Skeletal muscle tissue (tissue), 4 donors: Measurements from ENCODE around the gene EIF3F. TPM values are rescaled to one million over a fixed set of nuclear protein-coding genes. Genes with fewer than 3 reads are reported as not detected.
"Not testable (repeated sequence)": the region's sequence is repeated elsewhere in the genome, so short reads cannot be mapped to it uniquely, and the experiment has no call there.

ENCODE experiments used
- H3K27ac ChIP-seq: one replicate; pipeline ENCODE4 v1.7.0; 2013; ENCODE audit warnings: mild to moderate bottlenecking, low read depth, low read length, inconsistent platforms
- H3K27me3 ChIP-seq, 3 donors: one replicate each; pipeline ENCODE4 v1.7.0; 2013; ENCODE audit warnings: low read length in 3 of 3; ENCODE audit not compliant: control insufficient read depth in 3 of 3, insufficient read depth in 3 of 3
- H3K36me3 ChIP-seq, 3 donors: one replicate each; pipeline ENCODE4 v1.7.0; 2013; ENCODE audit warnings: low read length in 3 of 3; ENCODE audit not compliant: control insufficient read depth in 3 of 3, insufficient read depth in 3 of 3
- H3K4me1 ChIP-seq, 3 donors: one replicate each; pipeline ENCODE4 v1.7.0; 2013; ENCODE audit warnings: low read length in 3 of 3, mild to moderate bottlenecking in 3 of 3; ENCODE audit not compliant: control insufficient read depth in 3 of 3, insufficient read depth in 3 of 3
- H3K4me3 ChIP-seq, 3 donors: one replicate each; pipeline ENCODE4 v1.7.0; 2013; ENCODE audit warnings: low read length in 3 of 3
- H3K9ac ChIP-seq, 3 donors: one replicate each; pipeline ENCODE4 v1.7.0; 2013; ENCODE audit warnings: low read length in 3 of 3, mild to moderate bottlenecking in 3 of 3, moderate library complexity in 2 of 3, low read depth in 1 of 3
- H3K9me3 ChIP-seq, 3 donors: one replicate each; pipeline ENCODE4 v1.7.0; 2013; ENCODE audit warnings: low read length in 3 of 3; ENCODE audit not compliant: control insufficient read depth in 3 of 3
- total RNA-seq: library from RNA; depleted of rRNA; stranded (reverse); fragments of >200 nt; gene quantifications from one replicate; pipeline ENCODE4 v1.2.3, GENCODE V29; 2014
- donor health status: Osteomylitis.

EIF3F gene
- total RNA-seq, 1 donor from 2014 or later, result 283 TPM

DNA sequence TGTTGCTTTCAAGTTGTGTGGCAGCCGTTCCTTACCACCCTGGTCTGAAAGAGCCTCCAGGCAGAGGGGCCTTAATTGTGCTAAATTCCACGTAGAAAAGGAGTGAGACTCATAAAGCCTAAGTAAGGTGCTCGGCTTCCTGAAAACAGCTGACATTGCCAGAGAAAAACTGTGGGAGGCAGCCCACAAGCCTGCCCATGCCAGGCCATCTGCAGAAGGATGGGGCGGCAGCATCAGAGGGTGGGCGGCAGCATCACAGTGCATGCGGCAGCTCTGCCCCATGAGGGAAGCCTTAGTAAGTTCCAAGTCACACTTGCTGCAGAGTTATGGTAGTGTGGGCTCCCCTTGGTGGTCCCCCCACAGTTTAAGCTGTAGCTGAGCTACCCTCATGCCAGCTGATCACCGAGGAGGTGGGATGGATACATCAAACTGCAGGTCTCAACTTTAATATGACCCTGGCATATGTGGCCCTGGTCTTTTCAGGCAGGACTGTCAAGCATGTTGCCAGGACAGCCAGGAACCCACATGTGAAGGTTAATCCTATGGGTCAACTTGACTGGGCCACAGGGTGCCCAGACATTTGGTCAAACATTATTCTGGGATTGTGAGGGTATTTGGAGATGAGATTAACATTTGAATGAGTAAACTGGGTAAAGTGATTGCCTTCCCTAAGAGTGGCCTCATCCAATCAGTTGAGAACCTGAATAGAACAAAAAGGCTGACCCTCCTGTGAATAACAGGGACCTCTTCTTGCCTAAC, 3.1 kb upstream of the EIF3F start:
- Histone ChIP-seq H3K4me3 (no peak overlapping the region), H3K9me3 (no peaks in the 10 kb centered on the region), H3K9ac (no peak overlapping the region), H3K36me3 (peaks cover 0 to 4% (median 0%) of the 10 kb centered on the region in 3 donors), H3K4me1 (peaks cover 15 to 25% (median 19%) of the 10 kb centered on the region in 3 donors), H3K27me3 (no peaks in the 10 kb centered on the region), H3K27ac (no peak overlapping the region)

DNA sequence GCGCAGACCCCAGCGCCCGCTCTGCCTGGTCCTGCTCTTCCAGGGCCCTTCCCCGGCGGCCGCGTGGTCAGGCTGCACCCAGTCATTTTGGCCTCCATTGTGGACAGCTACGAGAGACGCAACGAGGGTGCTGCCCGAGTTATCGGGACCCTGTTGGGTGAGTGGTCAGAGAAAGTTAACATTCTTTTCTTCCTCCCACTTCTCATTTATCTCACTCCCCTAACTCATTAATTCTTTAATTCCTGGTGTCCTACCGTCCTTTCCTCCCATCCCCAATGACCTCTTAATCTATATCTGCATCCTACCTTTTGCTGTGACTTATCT, 385 bp downstream of the EIF3F start:
- Histone ChIP-seq H3K4me3 (peak overlapping the region; percentile 75 to 100 (median 77)), H3K9ac (peak overlapping the region; percentile 80 to 81 (median 81)), H3K36me3 (peaks cover 11 to 17% (median 16%) of the 10 kb centered on the region in 3 donors), H3K4me1 (peaks cover 19 to 32% (median 23%) of the 10 kb centered on the region in 3 donors)
- H3K27ac ChIP-seq, H3K27me3 ChIP-seq, H3K9me3 ChIP-seq: not testable (repeated sequence)

- H3K9me3 ChIP-seq, result no peaks in the 10 kb centered on the region
- H3K36me3 ChIP-seq, result peaks cover 57 to 76% (median 74%) of the 10 kb centered on the region in 3 donors
- no peak overlapping the region for H3K4me3 ChIP-seq
- H3K9ac ChIP-seq, result no peak overlapping the region
- H3K27me3 ChIP-seq, result no peaks in the 10 kb centered on the region
- H3K4me1 ChIP-seq, result peaks cover 0 to 2% (median 0%) of the 10 kb centered on the region in 3 donors
- H3K27ac ChIP-seq, result no peak overlapping the region
Measured at GRCh38 chr11:7994581-7995278, 7.6 kb downstream of the EIF3F start.

- no peak overlapping the region for H3K9ac ChIP-seq
Measured at GRCh38 chr11:7999795-8000194, 12.7 kb downstream of the EIF3F start.

GRCh38 chr11:8000390-8000789, 13.3 kb downstream of the EIF3F start:
- H3K4me1 ChIP-seq, result no peaks in the 10 kb centered on the region

More at GRCh38 chr11:7999795-8000194, 12.7 kb downstream of the EIF3F start:
- Histone ChIP-seq H3K27ac (no peak overlapping the region), H3K36me3 (peaks cover 30 to 44% (median 39%) of the 10 kb centered on the region in 3 donors), H3K9me3 (no peaks in the 10 kb centered on the region), H3K27me3 (no peaks in the 10 kb centered on the region), H3K4me1 (no peaks in the 10 kb centered on the region), H3K4me3 (no peak overlapping the region)

DNA sequence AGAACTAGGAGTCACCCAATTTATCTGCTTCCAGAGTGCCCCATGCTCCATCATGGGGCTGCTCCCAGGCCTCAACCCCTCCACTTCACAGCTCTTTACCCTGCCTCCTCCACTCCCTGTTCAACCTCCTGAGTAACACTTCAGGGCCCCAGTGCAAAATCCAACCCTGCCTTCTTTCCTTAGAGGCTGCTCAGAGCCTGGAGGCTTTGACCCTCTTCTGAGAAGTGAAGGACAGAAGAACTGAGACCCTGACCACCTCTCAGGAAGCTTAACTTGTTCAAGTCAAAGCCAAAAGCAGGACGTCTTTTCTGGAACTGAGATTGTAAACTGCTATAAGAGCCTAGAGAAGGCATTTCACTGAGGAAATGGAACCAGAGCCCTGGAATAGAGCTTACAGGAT, 15.5 kb downstream of the EIF3F start:
- Histone ChIP-seq H3K9me3 (no peaks in the 10 kb centered on the region), H3K27me3 (no peaks in the 10 kb centered on the region), H3K9ac (no peak overlapping the region), H3K4me1 (no peaks in the 10 kb centered on the region), H3K36me3 (peaks cover 10 to 19% (median 12%) of the 10 kb centered on the region in 3 donors), H3K27ac (no peak overlapping the region), H3K4me3 (no peak overlapping the region)

More at GRCh38 chr11:8000390-8000789, 13.3 kb downstream of the EIF3F start:
- H3K27ac ChIP-seq, result no peak overlapping the region
- H3K9me3 ChIP-seq, result no peaks in the 10 kb centered on the region
- H3K27me3 ChIP-seq, result no peaks in the 10 kb centered on the region
- H3K4me3 ChIP-seq, result no peak overlapping the region
- H3K36me3 ChIP-seq, result peaks cover 24 to 38% (median 33%) of the 10 kb centered on the region in 3 donors
- H3K9ac ChIP-seq, result no peak overlapping the region

DNA sequence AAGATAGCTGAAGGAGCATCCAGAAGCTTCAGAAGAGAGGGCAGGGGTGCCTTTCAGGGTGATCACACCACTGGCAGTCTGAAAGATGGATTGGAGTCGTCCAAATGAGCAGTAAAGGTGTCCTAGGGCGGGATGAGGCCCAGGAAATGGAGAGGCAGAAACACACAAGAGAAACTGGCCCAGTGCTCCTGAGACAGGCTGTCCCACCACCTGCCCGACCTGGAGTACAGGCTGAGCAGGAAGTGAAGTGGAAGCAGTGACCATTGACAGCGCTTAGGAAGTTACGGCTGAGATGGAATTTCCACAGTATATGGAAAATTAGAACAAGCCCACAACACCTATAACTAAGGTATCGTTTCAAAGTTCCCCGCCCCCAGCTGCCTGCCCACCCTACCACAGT, 16.1 kb downstream of the EIF3F start:
- Histone ChIP-seq H3K27me3 (no peaks in the 10 kb centered on the region), H3K9ac (no peak overlapping the region), H3K4me1 (no peaks in the 10 kb centered on the region), H3K27ac (no peak overlapping the region), H3K4me3 (no peak overlapping the region), H3K9me3 (no peaks in the 10 kb centered on the region), H3K36me3 (peaks cover 5 to 14% (median 8%) of the 10 kb centered on the region in 3 donors)

DNA sequence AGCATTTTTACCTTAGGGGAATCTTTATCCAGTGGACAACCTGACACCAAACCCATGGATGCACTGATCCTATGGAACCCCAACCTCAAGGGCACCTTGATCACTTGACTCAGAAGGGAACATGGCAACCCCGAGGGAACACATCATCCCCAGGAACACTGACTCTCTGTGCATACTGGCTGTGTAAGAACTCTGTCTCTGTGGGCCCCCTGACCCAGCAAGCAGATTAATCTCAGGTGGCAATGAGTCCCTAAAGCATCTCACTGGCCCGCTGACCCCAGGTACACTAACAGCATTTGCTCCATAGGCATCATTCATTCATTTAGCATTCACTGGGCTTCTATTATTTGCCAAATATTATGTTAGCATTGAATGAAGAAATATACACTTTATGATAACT, 16.9 kb downstream of the EIF3F start:
- no peak overlapping the region for H3K4me3 ChIP-seq
- no peak overlapping the region for H3K27ac ChIP-seq
- no peaks in the 10 kb centered on the region for H3K4me1 ChIP-seq
- H3K27me3 ChIP-seq, result no peaks in the 10 kb centered on the region
- H3K36me3 ChIP-seq, result peaks cover 0 to 6% (median 6%) of the 10 kb centered on the region in 3 donors
- H3K9ac ChIP-seq, result no peak overlapping the region
- no peaks in the 10 kb centered on the region for H3K9me3 ChIP-seq

GRCh38 chr11:8005556-8005955, 18.4 kb downstream of the EIF3F start:
- H3K36me3 ChIP-seq, result no peaks in the 10 kb centered on the region
- H3K9me3 ChIP-seq, result no peaks in the 10 kb centered on the region
- no peak overlapping the region for H3K4me3 ChIP-seq
- H3K4me1 ChIP-seq, result no peaks in the 10 kb centered on the region
- no peak overlapping the region for H3K27ac ChIP-seq
- H3K27me3 ChIP-seq, result no peaks in the 10 kb centered on the region
- no peak overlapping the region for H3K9ac ChIP-seq

- Histone ChIP-seq H3K4me1 (no peaks in the 10 kb centered on the region), H3K4me3 (no peak overlapping the region), H3K9ac (no peak overlapping the region), H3K27ac (no peak overlapping the region), H3K36me3 (no peaks in the 10 kb centered on the region), H3K27me3 (no peaks in the 10 kb centered on the region), H3K9me3 (no peaks in the 10 kb centered on the region)
Measured at GRCh38 chr11:8006349-8006977, 19.3 kb downstream of the EIF3F start.
